NOMO-1 treated with dmso at 0.1 percent for 144 hours (cell line): ENCODE results near the gene NAALADL1.

Experiments
- DNase-seq: peaks from one replicate; lab custom pipeline; 2025; ENCODE audit not compliant: unreplicated experiment; lab: John Stamatoyannopoulos, UW

The NAALADL1 gene

DNA sequence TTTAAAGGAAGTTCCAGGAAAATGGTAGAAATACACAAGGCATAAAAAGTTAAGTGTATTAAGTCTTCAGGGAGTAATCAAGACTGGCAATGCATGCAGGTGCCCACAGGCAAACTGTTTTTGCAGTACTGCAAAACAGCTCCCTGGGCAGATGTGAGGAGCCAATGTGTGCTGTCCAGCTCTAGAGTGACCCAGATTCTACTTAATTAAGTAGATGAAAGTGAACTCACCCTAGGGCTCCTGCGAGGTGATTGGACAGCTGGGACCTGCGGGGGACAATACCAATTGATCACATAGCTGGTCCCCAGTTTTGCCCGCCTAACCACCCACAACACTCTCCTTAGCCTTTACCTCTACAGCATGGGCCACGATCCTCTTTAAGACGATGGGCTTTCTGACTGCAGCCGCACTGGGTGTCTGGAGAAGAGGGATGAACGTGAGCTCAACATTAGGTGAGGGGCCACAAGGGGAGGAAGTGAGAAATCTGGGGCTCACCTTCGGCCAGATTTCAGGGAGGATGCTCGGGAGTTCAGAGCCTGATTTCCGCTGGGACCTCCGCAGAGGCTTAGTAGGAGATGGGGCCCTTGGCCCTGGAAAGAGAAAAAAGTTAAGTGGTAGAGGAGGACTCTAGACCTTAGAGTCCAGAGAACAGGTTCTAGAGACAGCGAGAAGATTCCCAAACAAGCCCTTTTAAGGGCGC, 24.9 kb upstream of the NAALADL1 start:
- no peak for DNase-seq

DNA sequence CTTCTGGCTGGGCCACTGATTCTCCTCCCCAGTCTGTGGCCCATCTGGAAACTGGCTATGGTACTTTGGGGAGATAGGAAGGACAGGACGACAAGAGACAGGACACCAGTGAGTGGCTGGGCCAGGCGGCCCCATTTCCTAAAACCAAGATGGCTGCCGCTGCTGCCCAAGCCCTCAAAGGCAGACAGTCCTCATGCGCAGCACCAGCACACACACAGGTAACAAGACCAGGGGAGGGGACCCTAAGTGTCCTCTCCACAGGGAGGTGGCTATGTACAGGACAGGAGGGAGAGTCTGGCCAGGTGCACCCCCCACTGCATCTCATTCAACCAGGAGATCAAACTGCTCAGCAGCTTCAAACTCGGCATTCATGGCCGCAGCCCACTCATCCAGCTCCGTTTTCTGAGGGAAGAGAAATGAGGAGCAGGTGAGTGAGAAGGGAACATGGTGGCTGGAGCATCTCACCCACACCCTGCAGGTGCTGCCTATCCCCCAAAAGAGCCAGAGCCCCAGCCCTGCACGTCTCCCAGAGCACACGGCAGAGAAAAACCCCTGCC, 20.5 kb upstream of the NAALADL1 start:
- no peak for DNase-seq

DNA sequence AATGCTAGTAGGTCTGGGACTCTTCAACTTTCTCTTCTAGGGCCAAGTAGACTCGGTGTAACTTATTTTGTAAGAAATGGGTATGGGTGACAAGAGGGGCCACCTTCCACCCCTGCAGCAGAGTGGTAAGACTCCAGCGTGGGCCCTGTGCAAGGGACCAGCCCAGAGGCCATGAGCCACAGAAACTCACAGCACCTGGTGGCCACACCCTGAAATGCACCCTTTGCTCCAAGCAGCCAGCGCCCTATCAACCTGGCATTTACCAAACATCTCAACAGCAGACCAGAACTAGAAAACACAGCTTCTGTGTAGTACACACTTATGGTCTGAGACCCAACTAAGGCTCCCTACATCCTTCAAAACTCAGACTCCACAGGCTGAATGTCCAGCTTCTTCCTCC, 19.8 kb upstream of the NAALADL1 start:
- DNase-seq, result no peak

DNA sequence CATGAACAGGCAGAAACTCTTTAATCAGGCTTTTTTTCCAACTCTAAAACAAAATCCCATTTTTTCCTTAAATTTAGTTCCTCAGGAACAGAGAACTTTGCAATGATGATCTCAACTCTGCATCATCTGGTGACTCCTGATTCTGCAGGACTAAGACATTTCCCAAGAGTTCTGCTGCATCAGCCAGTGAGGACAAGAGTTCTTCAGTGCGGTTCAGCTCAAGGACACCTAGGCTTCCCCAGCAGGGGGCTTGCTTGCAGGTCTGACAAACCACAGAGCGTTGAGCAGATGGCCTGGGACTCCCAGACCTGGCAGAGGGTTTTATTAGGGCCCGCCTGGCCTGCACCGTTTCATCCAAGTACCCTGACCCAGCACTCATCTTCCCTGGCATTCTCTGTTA, 19.1 kb upstream of the NAALADL1 start:
- DNase-seq, result no peak

DNA sequence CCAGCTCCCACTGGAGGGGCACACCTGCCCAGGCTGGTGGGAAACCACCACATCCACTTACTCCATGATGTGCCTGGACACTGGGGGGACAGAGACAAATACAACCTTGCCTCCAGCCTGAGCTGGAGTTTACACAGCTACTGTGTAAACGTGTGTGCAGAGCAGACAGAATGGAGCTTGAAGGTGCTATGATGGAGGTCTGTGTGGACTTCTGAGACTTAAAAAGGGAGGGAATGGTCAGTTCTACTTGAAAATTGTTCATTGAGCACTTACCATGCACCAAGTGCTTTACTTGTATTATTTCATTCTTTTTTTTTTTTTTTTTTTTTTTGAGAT, 14.2 kb upstream of the NAALADL1 start:
- DNase-seq, result no peak

DNA sequence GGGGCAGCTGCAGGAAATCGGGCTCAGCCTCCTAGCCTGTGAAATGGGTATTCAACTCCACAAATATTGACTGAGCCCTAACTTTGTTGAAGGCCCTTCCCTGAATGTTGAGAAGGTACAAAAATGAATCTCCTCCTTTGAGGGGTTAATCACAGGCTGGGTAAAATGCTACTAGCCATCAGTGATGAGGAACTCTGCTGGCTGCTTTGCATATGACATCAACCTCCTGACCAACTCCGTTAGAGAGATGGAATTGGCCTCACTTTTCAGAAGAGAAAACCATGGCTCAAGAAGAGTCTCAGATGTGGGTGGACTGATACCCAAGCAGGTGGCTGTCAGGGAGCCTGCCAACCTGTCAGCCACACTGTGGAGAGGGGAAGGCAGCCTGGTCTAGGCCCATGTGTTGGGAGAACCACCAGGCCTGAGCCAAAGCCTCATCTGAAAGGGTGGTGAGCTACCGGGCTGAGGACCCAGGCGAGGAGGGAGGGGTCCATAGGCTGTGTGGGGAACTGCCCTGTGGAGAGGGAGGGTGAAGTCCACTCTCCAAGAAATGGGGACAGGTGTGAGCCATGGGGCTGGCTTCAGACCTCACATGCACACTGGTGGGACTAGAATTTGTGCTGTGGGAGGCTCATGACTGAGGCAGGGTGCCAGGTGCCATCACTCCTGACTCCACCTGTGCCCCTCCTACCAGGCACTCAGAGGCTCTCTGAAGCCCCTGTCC, 13.7 kb upstream of the NAALADL1 start:
- DNase-seq, result no peak

DNA sequence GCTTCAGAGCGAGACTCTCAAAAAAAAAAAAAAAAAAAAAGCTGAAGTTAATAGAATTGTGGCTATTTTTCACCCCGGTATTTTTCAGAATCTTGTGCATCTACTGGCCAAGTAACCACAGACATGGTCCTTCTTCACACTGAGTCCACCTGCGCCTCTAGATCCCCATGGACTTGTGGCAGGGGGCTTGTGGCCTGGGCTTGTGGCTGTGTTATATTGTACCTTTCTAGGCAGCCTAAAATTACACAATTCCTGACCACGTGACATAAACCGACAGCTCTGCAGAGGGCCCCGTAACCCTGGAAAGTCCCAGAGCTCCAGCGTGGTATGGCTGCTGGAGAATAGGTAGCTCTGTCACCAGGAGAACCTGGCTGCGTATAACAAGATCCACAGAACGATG, 10.9 kb upstream of the NAALADL1 start:
- DNase-seq, result no peak

DNA sequence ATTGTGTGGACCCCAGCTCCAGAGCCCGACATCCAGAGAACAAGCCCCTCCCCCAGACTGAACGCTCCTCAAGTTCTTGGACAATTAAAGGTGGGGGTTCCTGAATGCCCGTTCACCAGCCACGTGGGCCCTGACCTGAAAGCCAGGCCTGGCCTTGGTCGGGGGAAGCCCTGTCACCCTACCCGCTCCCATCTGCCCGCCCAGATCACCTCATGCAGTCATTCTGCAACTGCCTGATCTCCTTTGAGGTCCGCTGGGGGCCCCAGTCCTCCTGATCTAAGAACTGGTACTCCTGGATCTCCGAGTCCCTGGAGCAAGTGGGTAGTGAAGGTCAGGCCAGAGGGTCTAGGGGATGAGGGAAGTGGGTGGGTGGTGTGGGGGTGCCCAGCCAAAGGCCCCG, 9.1 kb upstream of the NAALADL1 start:
- no peak for DNase-seq

DNA sequence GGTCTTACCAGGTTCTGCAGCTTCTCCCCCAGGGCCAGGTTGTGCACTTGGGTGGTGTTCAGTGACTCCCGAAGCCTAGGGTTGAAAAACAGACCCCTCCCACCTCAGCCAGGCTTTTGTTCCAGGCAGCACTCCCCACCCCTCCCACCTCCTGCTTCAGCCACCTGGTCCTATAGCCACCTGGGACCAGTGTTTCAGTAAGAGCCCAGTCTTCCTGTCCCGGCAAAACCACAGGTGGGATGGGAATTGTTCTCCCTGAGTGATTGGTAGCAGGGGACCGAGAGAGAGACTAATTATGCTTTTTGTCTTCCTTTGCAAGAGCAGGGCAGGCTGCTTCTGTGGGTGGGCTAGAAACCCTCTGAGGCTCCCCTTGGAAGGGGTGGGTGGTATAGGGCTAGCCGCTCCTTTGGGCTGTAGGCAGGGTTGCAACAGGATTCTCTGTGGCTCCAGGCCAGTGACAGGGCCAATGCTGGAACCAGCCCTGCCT, 8.5 kb upstream of the NAALADL1 start:
- no peak for DNase-seq

DNA sequence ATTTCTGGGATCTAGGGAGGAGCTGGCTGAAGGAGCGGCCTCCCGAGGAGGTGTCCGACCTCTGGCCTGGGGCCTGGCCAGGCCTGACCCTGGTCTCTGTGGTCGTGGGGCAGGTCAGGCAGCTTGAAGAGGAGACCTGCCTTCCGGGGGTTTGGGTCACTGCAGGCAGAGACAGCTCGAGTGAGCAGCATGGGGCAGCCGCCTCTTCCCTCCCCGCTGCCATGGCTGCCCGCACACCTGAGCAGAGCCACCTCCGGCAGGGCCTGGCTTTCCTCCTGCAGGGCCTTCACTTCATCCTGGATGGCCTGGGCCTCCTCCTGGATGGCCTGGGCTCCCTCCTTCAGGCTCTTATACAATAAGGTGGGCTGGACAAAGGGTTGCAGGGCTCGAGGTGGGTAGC, 8.0 kb upstream of the NAALADL1 start:
- no peak for DNase-seq

DNA sequence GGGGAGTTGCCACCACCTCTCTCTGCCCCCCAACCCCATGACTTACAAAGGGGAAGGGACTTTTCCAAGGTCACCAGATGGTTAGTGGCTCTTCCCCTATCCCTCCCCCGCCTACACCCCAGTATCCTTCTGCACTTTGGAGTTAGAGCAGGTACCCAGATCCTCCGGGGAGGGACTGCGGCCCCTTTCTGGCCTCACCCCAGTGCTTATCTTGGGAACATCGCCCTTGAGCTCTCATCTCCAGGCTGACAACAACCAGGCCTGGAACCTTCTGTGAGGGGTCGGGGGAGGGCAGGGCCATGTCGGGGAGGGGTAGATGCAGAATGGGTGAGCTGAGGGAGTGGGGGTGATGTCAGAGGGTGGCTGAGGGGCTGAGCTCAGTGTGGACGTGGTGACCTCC, 7.5 kb upstream of the NAALADL1 start:
- DNase-seq, result no peak

DNA sequence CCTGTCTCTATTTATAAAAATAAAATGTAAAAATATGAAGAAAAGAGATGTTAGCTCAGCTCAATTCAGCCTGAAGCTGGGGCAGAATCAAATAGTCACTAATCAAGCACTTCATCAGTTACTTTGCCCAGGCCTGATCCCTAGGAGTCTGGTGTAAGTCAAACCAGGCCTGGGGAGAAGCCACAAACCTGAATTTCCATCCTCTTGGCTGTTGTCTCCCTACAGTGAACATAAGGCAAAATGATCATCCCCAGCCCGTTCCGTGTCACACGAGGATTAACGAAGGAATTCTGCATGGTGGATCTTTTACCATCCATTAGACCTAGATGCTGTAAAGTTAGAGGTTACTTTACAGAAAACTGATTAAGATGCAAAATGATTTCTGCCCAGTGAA, 6.5 kb upstream of the NAALADL1 start:
- no peak for DNase-seq

DNA sequence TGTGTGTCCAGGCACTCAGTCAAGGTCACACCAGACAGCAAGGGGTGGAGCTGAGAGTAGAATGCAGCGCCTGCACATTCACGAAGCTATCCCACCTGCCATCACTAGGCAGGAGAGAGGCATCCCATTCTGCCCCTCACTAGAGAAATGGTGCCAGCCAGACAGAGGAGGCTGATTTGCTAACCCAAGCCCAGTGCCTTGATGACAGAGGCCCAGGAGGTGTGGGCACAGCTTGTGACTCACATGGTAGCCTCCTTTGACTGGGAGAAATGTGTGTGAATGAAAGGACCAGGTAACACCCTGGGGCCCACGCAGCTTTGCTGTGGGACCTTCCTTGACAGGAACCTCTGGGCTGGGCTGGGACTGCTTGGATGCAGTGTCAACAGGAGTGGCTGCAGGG, 5.2 kb upstream of the NAALADL1 start:
- no peak for DNase-seq

DNA sequence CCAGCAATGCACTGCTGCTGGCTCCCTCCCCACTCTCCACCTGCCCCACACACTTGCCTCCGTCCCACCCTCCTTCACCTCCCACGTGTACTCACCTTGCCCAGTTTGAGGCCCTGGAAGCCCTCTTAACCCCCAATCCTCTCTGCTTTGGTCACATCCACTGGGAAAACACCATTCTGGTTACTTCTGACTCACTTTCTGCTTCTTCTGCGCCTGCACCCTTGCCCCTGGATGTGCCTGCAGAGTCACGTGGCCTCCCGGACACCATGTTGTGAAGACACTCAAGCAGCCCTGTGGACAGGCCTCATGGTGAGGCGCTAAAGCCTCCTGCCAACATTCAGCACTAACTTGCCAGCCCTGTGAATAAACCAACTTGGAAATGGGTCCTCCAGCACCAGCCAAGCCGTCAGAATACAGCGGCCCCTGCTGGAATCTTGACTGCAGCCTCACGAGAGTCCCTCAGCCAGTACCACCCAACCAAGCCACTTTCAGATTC, 2.6 kb upstream of the NAALADL1 start:
- peak; percentile 43 for DNase-seq

DNA sequence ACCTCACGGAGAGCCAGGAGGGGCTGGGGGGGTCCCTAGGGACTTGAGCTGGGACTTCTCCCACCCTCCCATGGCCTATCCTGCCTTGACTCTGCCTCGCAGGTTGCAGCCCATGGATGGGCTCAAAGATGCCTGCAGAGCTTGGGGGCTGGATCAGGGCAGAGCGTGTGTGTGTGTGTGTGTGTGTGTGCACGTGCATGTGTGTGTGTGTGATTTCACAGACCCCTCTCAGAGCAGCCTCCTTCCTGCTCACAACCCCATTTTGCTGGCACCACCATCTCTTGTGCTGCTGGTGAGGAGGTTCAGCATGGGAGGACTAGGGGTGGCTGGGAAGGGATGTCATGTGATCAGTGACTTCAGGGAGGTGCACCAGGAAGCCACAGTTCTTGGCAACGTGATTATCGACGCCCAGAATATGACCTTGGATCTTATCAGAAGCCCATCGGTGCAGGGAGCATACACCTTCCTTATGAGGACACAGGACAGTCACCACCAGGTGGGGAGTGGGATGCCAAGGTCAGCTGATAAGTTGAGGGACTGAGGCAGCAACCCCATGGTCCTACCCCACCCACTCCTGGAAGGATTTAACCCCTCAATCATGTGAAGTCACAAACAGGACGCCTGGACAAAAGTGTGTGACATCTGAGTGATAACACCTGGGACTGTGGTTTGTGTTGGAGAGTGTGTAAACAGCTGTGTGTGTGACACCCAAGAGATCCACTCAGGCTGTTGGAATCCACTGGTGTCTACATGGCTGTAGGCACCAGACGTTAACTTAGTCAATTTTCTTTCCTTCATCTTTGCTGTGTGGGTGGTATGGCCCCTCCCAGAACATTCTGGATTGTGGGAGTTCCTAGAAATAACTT, 1.8 kb upstream of the NAALADL1 start:
- DNase-seq, result no peak

DNA sequence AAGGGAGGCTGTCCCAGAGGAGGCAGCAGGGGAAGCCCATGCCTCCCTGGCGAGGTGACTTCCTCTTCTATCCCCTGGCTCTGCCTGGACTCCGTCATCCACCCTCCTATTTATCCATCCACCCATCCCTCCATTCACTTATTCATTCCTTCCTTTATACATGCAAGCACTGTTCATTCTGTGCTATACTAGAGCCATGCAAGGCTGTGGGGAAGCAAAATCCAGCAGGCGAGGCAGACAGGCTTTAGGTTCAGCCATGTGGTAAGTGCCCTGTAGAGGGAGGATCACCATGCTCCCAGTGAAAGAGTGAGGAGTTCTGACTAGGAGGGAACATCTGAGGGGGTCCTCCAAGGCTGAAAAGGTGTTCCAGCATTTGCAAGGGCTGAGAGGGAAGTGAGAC, 1.2 kb upstream of the NAALADL1 start:
- DNase-seq, result no peak

DNA sequence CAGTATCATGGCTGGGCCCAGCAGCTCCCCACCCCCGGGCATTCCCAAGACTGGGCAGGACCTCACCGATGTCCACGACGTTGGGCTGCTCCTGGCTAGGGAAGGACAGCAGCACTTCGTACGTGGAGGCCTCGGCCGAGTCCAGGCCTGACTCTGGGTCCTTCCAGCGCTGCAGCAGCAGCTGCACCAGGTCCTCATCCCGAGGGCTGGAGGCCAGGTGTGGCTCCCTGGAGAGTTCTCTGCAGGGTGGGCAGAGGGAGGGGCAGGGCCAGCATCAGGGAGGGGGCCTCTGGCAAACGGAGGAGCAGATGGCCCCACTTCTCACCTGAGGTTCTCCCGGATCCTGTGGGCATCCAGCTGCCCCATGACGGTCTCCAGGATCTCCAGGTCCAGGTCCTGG, 341 bp downstream of the NAALADL1 start:
- DNase-seq, result no peak

DNA sequence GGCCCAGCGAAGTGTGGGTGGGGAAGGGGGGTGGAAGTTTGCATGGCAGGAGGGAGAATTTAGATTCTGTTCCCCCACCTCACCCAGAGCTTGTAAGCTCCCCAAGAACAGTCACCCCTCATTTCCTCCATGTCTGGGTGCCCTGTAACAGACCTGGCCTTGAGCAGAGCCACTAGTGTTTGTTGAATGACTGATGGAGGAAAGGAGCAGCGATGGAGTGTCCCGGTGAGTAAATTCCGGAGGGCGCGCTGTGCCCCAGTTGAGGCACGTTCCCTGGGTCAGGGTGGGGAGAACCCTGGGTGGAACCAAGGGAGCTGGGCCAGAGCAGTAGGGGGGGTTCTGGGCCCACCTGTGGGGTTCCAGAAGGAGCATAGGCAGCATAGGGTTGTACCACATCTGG, 827 bp downstream of the NAALADL1 start:
- DNase-seq, result no peak

DNA sequence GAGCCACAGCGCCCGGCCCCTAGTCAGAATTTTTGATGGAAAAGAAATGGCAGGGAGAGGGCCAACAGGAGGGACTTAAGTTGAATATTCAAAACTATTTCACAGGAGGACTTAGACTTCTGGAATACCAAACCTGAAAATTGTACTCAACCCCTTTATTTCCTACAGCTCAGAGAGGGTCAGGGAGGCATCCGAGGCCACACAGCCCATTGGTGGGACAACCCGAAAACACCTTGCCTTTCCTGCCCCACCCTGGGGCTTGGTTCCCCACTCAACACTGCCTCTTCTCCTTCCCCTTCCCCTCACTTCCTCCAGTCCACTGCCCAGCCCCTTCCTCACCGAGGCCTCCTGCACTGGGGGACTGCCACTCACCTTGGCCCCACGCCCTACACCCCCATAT, 1.4 kb downstream of the NAALADL1 start:
- DNase-seq, result no peak

DNA sequence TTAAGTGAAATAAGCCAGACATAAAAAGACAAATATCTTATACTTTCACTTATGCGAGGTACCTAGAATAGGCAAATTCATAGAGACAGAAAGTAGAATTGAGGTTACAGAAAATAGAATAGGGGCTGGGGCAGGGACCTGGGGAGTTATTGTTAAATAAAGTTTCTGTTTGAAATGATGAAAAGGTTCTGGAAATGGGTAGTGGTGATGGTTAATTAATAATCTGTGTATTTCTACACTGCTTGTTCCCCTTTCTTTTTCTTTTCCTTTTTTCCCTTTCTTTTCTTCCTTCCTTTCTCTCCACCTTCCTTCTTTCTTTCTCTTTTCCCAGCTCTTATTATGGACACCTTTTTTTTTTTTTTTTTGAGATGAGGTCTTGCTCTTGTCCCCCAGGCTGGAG, 2.8 kb downstream of the NAALADL1 start:
- no peak for DNase-seq

DNA sequence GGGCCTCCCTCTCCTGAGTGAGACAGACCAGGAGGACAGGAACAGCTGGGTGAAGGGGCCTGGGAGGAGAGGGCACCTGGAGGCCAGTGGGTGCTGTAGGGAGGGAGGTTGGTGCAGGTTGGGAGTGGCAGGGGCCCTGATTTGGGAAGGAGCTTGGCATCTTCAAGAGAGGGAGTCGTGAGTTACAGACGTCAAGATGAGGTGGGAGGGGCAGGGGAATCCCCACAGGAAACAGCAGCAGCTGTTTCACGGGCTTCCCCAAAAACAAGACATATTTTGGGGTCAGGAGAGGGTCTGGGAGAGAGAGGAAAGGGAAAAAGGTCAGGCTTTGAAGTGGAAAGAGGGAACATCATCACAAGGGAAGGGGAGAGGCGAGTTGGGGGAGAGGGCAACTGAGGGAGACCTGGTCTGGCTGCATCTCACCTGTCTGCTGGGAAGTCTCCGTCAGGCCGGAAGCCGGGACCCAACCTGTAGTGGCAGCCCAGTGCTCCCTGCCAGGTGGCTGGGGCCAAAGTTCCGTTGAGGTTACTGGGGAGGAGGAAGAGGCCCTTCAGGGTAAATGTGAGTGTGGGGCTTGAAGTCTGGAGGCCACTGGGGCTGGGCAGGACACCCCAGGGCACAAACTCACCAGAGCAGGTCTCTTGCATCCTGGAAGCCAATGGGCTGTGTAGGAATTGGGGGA, 4.4 kb downstream of the NAALADL1 start:
- no peak for DNase-seq
